Heart right ventricle (tissue), 16 donors: ENCODE data around the gene DTD1. TPM values are rescaled to one million over a fixed set of nuclear protein-coding genes. Genes with fewer than 3 reads are reported as not detected.

Experiments
- ATAC-seq, 8 donors: fragments of 200-7000 bp; cut with Tn5 transposase; one replicate each; pipeline ENCODE4 v1.9.1; 2020; ENCODE audit warnings: mild to moderate bottlenecking in 8 of 8, moderate library complexity in 8 of 8, moderate number of reproducible peaks in 1 of 8
- DNase-seq, 2 donors: peaks; one replicate each; pipeline ENCODE4 v3.0.0-alpha.2; 2020
- H3K27ac ChIP-seq, 10 donors: fragments of 200-600 bp; sonication (generic) in 2 of 10; one replicate each; pipeline versions ENCODE4 v1.5.0 to v1.8.0; 2020 to 2022; ENCODE audit warnings: mild to moderate bottlenecking in 3 of 10
- H3K27me3 ChIP-seq, 7 donors: fragments of 200-600 bp; one replicate each; pipeline ENCODE4 v1.8.0; 2021 to 2022; ENCODE audit warnings: mild to moderate bottlenecking in 2 of 7
- H3K36me3 ChIP-seq, 9 donors: fragments of 200-600 bp; sonication (generic) in 1 of 9; one replicate each; pipeline versions ENCODE4 v1.5.0 to v1.8.0; 2020 to 2022; ENCODE audit warnings: mild to moderate bottlenecking in 2 of 9
- H3K4me1 ChIP-seq, 9 donors: fragments of 200-600 bp; sonication (generic) in 1 of 9; one replicate each; pipeline versions ENCODE4 v1.5.0 to v1.8.0; 2020 to 2022; ENCODE audit warnings: mild to moderate bottlenecking in 4 of 9
- H3K4me3 ChIP-seq, 10 donors: fragments of 200-600 bp; sonication (generic) in 2 of 10; one replicate each; pipeline versions ENCODE4 v1.5.0 to v1.8.0; 2020 to 2022; ENCODE audit warnings: mild to moderate bottlenecking in 7 of 10, moderate library complexity in 2 of 10
- H3K9me3 ChIP-seq, 11 donors: fragments of 200-600 bp in 10 of 11; sonication (generic) in 2 of 11; one replicate each; pipeline versions ENCODE4 v1.5.0 to v1.8.0; 2013 to 2022; ENCODE audit warnings: mild to moderate bottlenecking in 2 of 11, control low read depth in 1 of 11, moderate library complexity in 1 of 11
- WGBS, 2 donors: extraction: QIAGEN DNeasy Blood & Tissue Kit; methylation state at CpG; one replicate each; pipeline ENCODE4 v1.1.7; 2013; ENCODE audit warnings: inconsistent platforms in 1 of 2; 5-methylcytosine and 5-hydroxymethylcytosine counted together
- intact Hi-C, 10 donors: fragments of 100-400 bp; cut with DNase I; formaldehyde crosslinking; loops; one replicate each; pipeline versions ENCODE4 v1.11.1 to v1.14.2; 2022
- polyA plus RNA-seq, 2 donors: library from polyadenylated mRNA; stranded (reverse); fragments of 200-250 nt; gene quantifications; one replicate each; pipeline ENCODE4 v1.2.3, GENCODE V29; 2013
- total RNA-seq, 10 donors: library from RNA; stranded (reverse); fragmentation: NEBNext Ultra II Directional in 3 of 10; extraction: Animal tissue kit (Norgen Biotek cat#: 25700) in 3 of 10; gene quantifications; one replicate each; pipeline versions ENCODE4 v1.2.1 to v1.2.4, GENCODE V29; 2021 to 2023
- TF ChIP-seq, protein P1 (sequence below), 9 donors: fragments of 200-600 bp; sonication (generic) in 2 of 9; IDR thresholded peaks; one replicate each; pipeline versions ENCODE4 v1.5.0 to v1.8.0; 2021 to 2022; ENCODE audit warnings: antibody characterized with exemption in 9 of 9, mild to moderate bottlenecking in 5 of 9, moderate library complexity in 1 of 9
- donor health status: Arrhythmogenic right ventricular cardiomyopathy.
- donor health status: ischemic (EF 13 %, LVEDD 7.1; RV severe dilation, severe dysfunction).
- donor health status: healthy with polysubstance abuse.
- donor health status: DM: no; HTN: yes; CAD: no.
- donor health status: DM: no; HTN: no; CAD: no.
- donor health status: ischemic (EF 25% LVEDD 6.9; RV normal size, moderate dysfunction).
- donor health status: ischemic (EF 25% LVEDD 5.7; RV mildly dilated, moderate dysfunction).
- donor health status: healthy.
- donor health status: DM: yes; HTN: yes; CAD: no.
- donor health status: Ischemic cardiomyopathy.
- donor health status: ischemic (EF 35%, LVEDD 5.7; RV mildly dilated, moderate dysfunction).
- donor health status: nonischemic (EF 11% LVEDD 7.7; RV severe dilation, severe dysfunction).
- donor health status: DM: yes; HTN: yes; CAD: no.
- donor health status: PGD.
- donor health status: ischemic (EF 29% LVEDD 5.4; RV normal size, mild dysfunction).
- donor health status: nonischemic (EF 23%, LVEDD 6.1; RV moderate dilation, normal function).

Gene DTD1
- total and polyA plus RNA-seq, 12 donors: 5.2 to 31.9 (median 14.3) TPM

DNA sequence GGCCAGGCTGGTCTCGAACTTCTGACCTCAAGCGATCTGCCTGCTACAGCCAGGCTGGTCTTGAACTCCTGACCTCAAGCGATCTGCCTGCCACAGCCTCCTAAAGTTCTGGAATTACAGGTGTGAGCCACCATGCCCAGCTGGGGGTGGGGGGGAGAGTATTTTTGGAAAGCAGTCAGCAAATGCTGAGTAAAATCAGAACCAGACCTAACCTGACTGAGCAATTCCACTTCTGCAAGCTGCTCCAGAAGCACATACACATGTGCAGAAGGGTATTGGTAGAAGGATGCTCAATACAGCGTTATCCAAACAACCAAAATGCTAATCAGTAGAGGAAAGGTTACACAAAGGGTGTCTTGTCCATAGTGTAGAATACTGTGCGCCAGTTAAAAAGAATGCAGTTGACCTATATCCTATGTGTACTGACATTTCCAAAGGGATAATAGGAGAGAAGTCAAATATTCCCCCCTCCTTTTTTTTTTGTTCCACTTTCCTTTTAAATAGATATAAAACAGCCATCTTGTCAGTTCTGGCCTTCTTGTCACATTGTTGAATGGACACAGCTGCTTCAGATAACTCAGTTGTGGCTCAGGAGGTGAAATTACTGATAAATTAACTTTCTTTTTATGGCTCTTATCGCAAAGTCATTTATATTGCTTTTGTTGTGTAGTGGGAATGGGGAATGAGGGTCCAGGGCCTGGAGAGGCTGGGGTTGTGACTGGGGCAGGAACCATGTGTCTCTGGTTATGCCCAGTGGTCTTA, 74.6 kb downstream of the DTD1 start:
- WGBS, 2 donors: 91 to 92% methylated on average over 6 of the region's 6 CpGs
- H3K27me3 ChIP-seq: no peaks in the 10 kb centered on the region
- H3K36me3 ChIP-seq: peaks cover 0 to 2% (median 0%) of the 10 kb centered on the region in 9 donors
- no peak overlapping the region for H3K27ac ChIP-seq
- ATAC-seq: no peak
- TF ChIP-seq, protein P1, sequence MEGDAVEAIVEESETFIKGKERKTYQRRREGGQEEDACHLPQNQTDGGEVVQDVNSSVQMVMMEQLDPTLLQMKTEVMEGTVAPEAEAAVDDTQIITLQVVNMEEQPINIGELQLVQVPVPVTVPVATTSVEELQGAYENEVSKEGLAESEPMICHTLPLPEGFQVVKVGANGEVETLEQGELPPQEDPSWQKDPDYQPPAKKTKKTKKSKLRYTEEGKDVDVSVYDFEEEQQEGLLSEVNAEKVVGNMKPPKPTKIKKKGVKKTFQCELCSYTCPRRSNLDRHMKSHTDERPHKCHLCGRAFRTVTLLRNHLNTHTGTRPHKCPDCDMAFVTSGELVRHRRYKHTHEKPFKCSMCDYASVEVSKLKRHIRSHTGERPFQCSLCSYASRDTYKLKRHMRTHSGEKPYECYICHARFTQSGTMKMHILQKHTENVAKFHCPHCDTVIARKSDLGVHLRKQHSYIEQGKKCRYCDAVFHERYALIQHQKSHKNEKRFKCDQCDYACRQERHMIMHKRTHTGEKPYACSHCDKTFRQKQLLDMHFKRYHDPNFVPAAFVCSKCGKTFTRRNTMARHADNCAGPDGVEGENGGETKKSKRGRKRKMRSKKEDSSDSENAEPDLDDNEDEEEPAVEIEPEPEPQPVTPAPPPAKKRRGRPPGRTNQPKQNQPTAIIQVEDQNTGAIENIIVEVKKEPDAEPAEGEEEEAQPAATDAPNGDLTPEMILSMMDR (IDR thresholded peaks at IDR 0.05): no peak
- no peak for DNase-seq
- H3K9me3 ChIP-seq: no peaks in the 10 kb centered on the region
- no peak overlapping the region for H3K4me3 ChIP-seq
- H3K4me1 ChIP-seq: peaks cover 0 to 4% (median 0%) of the 10 kb centered on the region in 9 donors
- intact Hi-C loops: loop anchor here in 1 of 10 donors (5.0 kb wide), 1 partner anchor 1270 kb away; no protein-coding TSS in a partner anchor

DNA sequence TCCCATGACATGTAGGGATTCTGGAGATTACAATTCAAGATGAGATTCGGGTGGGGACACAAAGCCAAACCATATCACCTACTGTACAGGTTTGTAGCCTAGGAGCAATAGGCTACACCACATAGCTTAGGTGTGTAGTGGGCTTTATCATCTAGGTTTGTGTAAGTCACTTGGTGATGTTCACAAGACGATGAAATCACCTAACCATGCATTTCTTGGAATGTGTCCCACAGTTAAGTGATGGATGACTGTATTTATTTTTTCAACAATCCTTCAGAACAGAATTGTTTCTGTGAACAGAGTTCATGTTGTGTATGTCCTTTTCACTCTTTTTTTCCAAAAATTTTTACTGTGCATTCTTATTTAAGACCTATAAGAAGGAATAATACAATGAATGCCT, 76.1 kb downstream of the DTD1 start:
- Histone ChIP-seq H3K36me3 (no peaks in the 10 kb centered on the region), H3K27me3 (no peaks in the 10 kb centered on the region), H3K4me1 (peaks cover 0 to 4% (median 0%) of the 10 kb centered on the region in 9 donors), H3K9me3 (no peaks in the 10 kb centered on the region), H3K27ac (no peak overlapping the region), H3K4me3 (no peak overlapping the region)
- ATAC-seq (no peak), DNase-seq (no peak)
- 82 to 90% methylated on average over 2 of the region's 2 CpGs for WGBS, 2 donors
- TF ChIP-seq, protein P1 (IDR thresholded peaks at IDR 0.05): no peak
- intact Hi-C loops: loop anchor here in 1 of 10 donors (5.0 kb wide), 1 partner anchor 1272 kb away; no protein-coding TSS in a partner anchor

DNA sequence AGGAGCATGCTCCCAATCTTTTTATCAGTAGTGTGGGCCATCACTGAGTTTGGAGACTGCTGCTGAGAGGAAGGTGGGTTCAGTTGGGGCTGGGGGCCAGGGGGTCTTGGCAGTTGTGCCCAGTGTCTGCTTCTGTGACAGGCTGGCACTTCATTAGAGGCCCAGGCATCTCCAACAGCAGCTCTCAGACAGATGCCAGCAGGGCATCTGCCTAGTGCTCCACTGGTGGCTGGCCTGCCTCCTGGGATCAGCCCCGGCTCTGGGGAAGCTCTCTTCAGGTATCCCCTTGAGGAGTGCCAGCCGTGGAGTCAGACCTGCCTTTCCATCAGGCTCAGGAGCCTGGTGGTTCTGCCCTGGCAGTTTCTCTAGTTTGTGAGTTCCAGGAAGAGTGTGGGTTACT, 77.3 kb downstream of the DTD1 start:
- intact Hi-C loops: no loop called here
- peaks cover 0 to 4% (median 0%) of the 10 kb centered on the region in 9 donors for H3K4me1 ChIP-seq
- 83 to 93% methylated on average over 2 of the region's 2 CpGs for WGBS, 2 donors

GRCh38 chr20:18666803-18667415, 79.1 kb downstream of the DTD1 start:
- Histone ChIP-seq H3K9me3 (no peaks in the 10 kb centered on the region), H3K36me3 (no peaks in the 10 kb centered on the region), H3K4me3 (no peak overlapping the region), H3K27me3 (no peaks in the 10 kb centered on the region), H3K4me1 (peaks cover 0 to 4% (median 0%) of the 10 kb centered on the region in 9 donors), H3K27ac (no peak overlapping the region)
- WGBS, 2 donors: 50 to 68% methylated on average over 9 of the region's 9 CpGs
- intact Hi-C loops: no loop called here
- DNase-seq (no peak), ATAC-seq (no peak)
- TF ChIP-seq, protein P1 (IDR thresholded peaks at IDR 0.05): no peak

More for the DNA sequence above, 77.3 kb downstream of the DTD1 start:
- Histone ChIP-seq H3K9me3 (no peaks in the 10 kb centered on the region), H3K4me3 (no peak overlapping the region), H3K36me3 (no peaks in the 10 kb centered on the region), H3K27ac (no peak overlapping the region), H3K27me3 (no peaks in the 10 kb centered on the region)
- TF ChIP-seq, protein P1 (IDR thresholded peaks at IDR 0.05): no peak
- DNase-seq (no peak), ATAC-seq (no peak)
